Measurements from ENCODE around the gene EVL.

EVL gene

GRCh38 chr14:100066962-100067361, 1.7 kb downstream of the EVL start:
- no peak for DNase-seq (ENCODE audit: low read depth)

GRCh38 chr14:100067481-100067880, 2.3 kb downstream of the EVL start:
- DNase-seq (ENCODE audit: low read depth) = no peak

GRCh38 chr14:100067971-100068959, 3.0 kb downstream of the EVL start:
- DNase-seq (ENCODE audit: low read depth) = no peak

- no peak for DNase-seq (ENCODE audit: low read depth)
Measured at GRCh38 chr14:100069161-100069800, 4.1 kb downstream of the EVL start.

GRCh38 chr14:100070310-100070709, 5.1 kb downstream of the EVL start:
- DNase-seq (ENCODE audit: low read depth) = no peak

- no peak for DNase-seq (ENCODE audit: low read depth)
Measured at GRCh38 chr14:100071545-100071944, 6.3 kb downstream of the EVL start.

- no peak for DNase-seq (ENCODE audit: low read depth)
Measured at GRCh38 chr14:100072783-100073346, 7.6 kb downstream of the EVL start.

GRCh38 chr14:100073576-100074430, 8.6 kb downstream of the EVL start:
- no peak for DNase-seq (ENCODE audit: low read depth)

- DNase-seq (ENCODE audit: low read depth) = no peak
Measured at GRCh38 chr14:100074431-100075100, 9.3 kb downstream of the EVL start.

- DNase-seq (ENCODE audit: low read depth) = no peak
Measured at GRCh38 chr14:100075681-100076080, 10.5 kb downstream of the EVL start.

- DNase-seq (ENCODE audit: low read depth) = no peak
Measured at GRCh38 chr14:100076133-100076532, 10.9 kb downstream of the EVL start.

GRCh38 chr14:100076606-100077005, 11.4 kb downstream of the EVL start:
- peak; percentile 65 for DNase-seq (ENCODE audit: low read depth)

- no peak for DNase-seq (ENCODE audit: low read depth)
Measured at GRCh38 chr14:100077441-100077840, 12.2 kb downstream of the EVL start.

- no peak for DNase-seq (ENCODE audit: low read depth)
Measured at GRCh38 chr14:100078216-100078803, 13.1 kb downstream of the EVL start.

GRCh38 chr14:100078997-100079725, 13.9 kb downstream of the EVL start:
- peak; percentile 23 for DNase-seq (ENCODE audit: low read depth)

GRCh38 chr14:100079726-100080005, 14.4 kb downstream of the EVL start:
- DNase-seq (ENCODE audit: low read depth) = no peak

GRCh38 chr14:100080206-100080605, 15.0 kb downstream of the EVL start:
- DNase-seq (ENCODE audit: low read depth) = no peak

- no peak for DNase-seq (ENCODE audit: low read depth)
Measured at GRCh38 chr14:100081997-100082625, 16.9 kb downstream of the EVL start.

GRCh38 chr14:100082723-100083122, 17.5 kb downstream of the EVL start:
- DNase-seq (ENCODE audit: low read depth) = no peak

- DNase-seq (ENCODE audit: low read depth) = no peak
Measured at GRCh38 chr14:100083706-100084105, 18.5 kb downstream of the EVL start.

Data from fibroblast of the conjunctiva (primary cell).